HEK293 (cell line): Measurements from ENCODE around the gene SERPINB5.
A peak's percentile ranks its signal among the peaks of the same experiment; 100 is the strongest.

Experiments used
- CTCF ChIA-PET: fragments of 350-600 bp; formaldehyde crosslinking; extraction: SDS; loops from one replicate; lab custom pipeline; 2021; ENCODE audit warnings: antibody characterized with exemption; lab: Yijun Ruan, JAX
- POLR2A ChIA-PET: fragments of 300-600 bp; formaldehyde crosslinking; extraction: SDS; loops from one replicate; lab custom pipeline; 2020; ENCODE audit warnings: antibody characterized with exemption, inconsistent platforms; lab: Yijun Ruan, JAX
- H3K27ac ChIP-seq: fragments of 200-500 bp; sonication (Bioruptor generic); 2 replicates; pipeline ENCODE4 v1.5.1; 2014; ENCODE audit warnings: low read depth, low read length, control low read depth, inconsistent platforms; ENCODE audit errors: extremely low read depth
- H3K36me3 ChIP-seq, 2 experiments: fragments of 200-500 bp in 1 of 2; sonication (Bioruptor generic) in 1 of 2; 1 replicate in 1 of 2; 2 replicates in 1 of 2; pipeline ENCODE4 v1.5.1; 2014 to 2017; ENCODE audit warnings: inconsistent platforms in 2 of 2, low read length in 2 of 2; ENCODE audit not compliant: control insufficient read depth in 2 of 2, insufficient read depth in 1 of 2
- H3K4me1 ChIP-seq: fragments of 200-500 bp; sonication (Bioruptor generic); 2 replicates; pipeline ENCODE4 v1.5.1; 2014; ENCODE audit warnings: mild to moderate bottlenecking, low read length, inconsistent platforms; ENCODE audit not compliant: control insufficient read depth, insufficient read depth
- H3K4me3 ChIP-seq: 2 replicates; pipeline ENCODE4 v1.5.1; 2011; ENCODE audit warnings: low read depth, mild to moderate bottlenecking, control low read depth, low read length, moderate library complexity
- H3K9me3 ChIP-seq: fragments of 200-500 bp; sonication (Bioruptor generic); 2 replicates; pipeline ENCODE4 v1.5.1; 2014; ENCODE audit warnings: low read depth, low read length, inconsistent platforms; ENCODE audit not compliant: control insufficient read depth, insufficient read depth
- BCL11A ChIP-seq: fragments of 450-650 bp; formaldehyde crosslinking; IDR thresholded peaks from 2 replicates; pipeline ENCODE4 v1.5.1; 2016; ENCODE audit warnings: low read depth, missing biosample characterization, missing genetic modification characterization
- KLF1 ChIP-seq: fragments of 450-650 bp; formaldehyde crosslinking; IDR thresholded peaks from 2 replicates; pipeline ENCODE4 v1.5.1; 2016; ENCODE audit warnings: missing biosample characterization, missing genetic modification characterization
- PATZ1 ChIP-seq: fragments of 450-650 bp; formaldehyde crosslinking; IDR thresholded peaks from 2 replicates; pipeline ENCODE4 v1.5.1; 2016; ENCODE audit warnings: missing biosample characterization, missing genetic modification characterization
- PRDM2 ChIP-seq: fragments of 450-650 bp; formaldehyde crosslinking; IDR thresholded peaks from 2 replicates; pipeline ENCODE4 v1.5.1; 2016; ENCODE audit warnings: missing biosample characterization, missing genetic modification characterization, borderline replicate concordance
- REST ChIP-seq: fragments of 450-650 bp; formaldehyde crosslinking; IDR thresholded peaks from 2 replicates; pipeline ENCODE4 v1.5.1; 2016; ENCODE audit warnings: missing biosample characterization, missing genetic modification characterization
- SCRT1 ChIP-seq: fragments of 450-650 bp; formaldehyde crosslinking; IDR thresholded peaks from 2 replicates; pipeline ENCODE4 v1.5.1; 2016; ENCODE audit warnings: missing biosample characterization, missing genetic modification characterization, borderline replicate concordance
- ZIC2 ChIP-seq: fragments of 450-650 bp; formaldehyde crosslinking; IDR thresholded peaks from 2 replicates; pipeline ENCODE4 v1.5.1; 2016; ENCODE audit warnings: missing biosample characterization, missing genetic modification characterization
- ZNF175 ChIP-seq: fragments of 450-650 bp; formaldehyde crosslinking; IDR thresholded peaks from 2 replicates; pipeline ENCODE4 v1.5.1; 2016; ENCODE audit warnings: missing biosample characterization, missing genetic modification characterization
- ZNF239 ChIP-seq: fragments of 450-650 bp; formaldehyde crosslinking; IDR thresholded peaks from 2 replicates; pipeline ENCODE4 v1.5.1; 2016; ENCODE audit warnings: missing biosample characterization, missing genetic modification characterization
- ZNF311 ChIP-seq: fragments of 450-650 bp; formaldehyde crosslinking; IDR thresholded peaks from 2 replicates; pipeline ENCODE4 v1.5.1; 2017; ENCODE audit warnings: missing biosample characterization, missing genetic modification characterization, borderline replicate concordance
- ZNF416 ChIP-seq: fragments of 450-650 bp; formaldehyde crosslinking; IDR thresholded peaks from 2 replicates; pipeline ENCODE4 v1.5.1; 2016; ENCODE audit warnings: missing biosample characterization, missing genetic modification characterization
- ZNF433 ChIP-seq: fragments of 450-650 bp; formaldehyde crosslinking; IDR thresholded peaks from 2 replicates; pipeline ENCODE4 v1.5.1; 2016; ENCODE audit warnings: missing biosample characterization, missing genetic modification characterization, low read depth
- ZNF501 ChIP-seq: fragments of 450-650 bp; formaldehyde crosslinking; IDR thresholded peaks from 2 replicates; pipeline ENCODE4 v1.5.1; 2016; ENCODE audit warnings: missing biosample characterization, missing genetic modification characterization
- ZNF610 ChIP-seq: fragments of 450-650 bp; formaldehyde crosslinking; IDR thresholded peaks from 2 replicates; pipeline ENCODE4 v1.5.1; 2016; ENCODE audit warnings: missing biosample characterization, missing genetic modification characterization, borderline replicate concordance
- ZNF837 ChIP-seq: fragments of 450-650 bp; formaldehyde crosslinking; IDR thresholded peaks from 2 replicates; pipeline ENCODE4 v1.5.1; 2016; ENCODE audit warnings: missing biosample characterization, missing genetic modification characterization

SERPINB5 gene

GRCh38 chr18:63476668-63477067, at the start of gene SERPINB5:
Gene SERPINB5, plus strand, starts transcription at chr18:63476958. Its CDS starts 7,471 bp downstream, at chr18:63484429.
- H3K9me3 ChIP-seq: no peaks in the 10 kb centered on the region
- ChIA-PET CTCF (interaction anchor here (1.3 to 1.5 kb wide), 2 partner anchors 29 to 37 kb away, joined by 3 to 4 read pairs; no protein-coding TSS in a partner anchor), POLR2A (no interaction called here)
- no peak within 1 kb of the TSS for H3K4me3 ChIP-seq
- TF ChIP-seq ZNF175 (no peak), KLF1 (tag by site-specific recombination) (peak; percentile 90)
- H3K27ac ChIP-seq: no peak within 1 kb of the TSS
- H3K36me3 ChIP-seq: no peaks in the 10 kb centered on the region
- H3K4me1 ChIP-seq: no peaks in the 10 kb centered on the region

GRCh38 chr18:63427558-63427957, 49.2 kb upstream of the SERPINB5 start:
- H3K36me3 ChIP-seq: no peaks in the 10 kb centered on the region
- no peaks in the 10 kb centered on the region for H3K9me3 ChIP-seq
- H3K27ac ChIP-seq: no peak overlapping the region
- CTCF ChIA-PET: interaction anchor here (0.6 to 2.4 kb wide), 3 partner anchors 12 to 88 kb away, joined by 3 to 14 read pairs (median 3); no protein-coding TSS in a partner anchor
- H3K4me3 ChIP-seq: no peak overlapping the region
- POLR2A ChIA-PET: no interaction called here
- TF ChIP-seq ZNF433 (no peak), REST (tag by site-specific recombination) (no peak), PATZ1 (tag by site-specific recombination) (no peak), ZNF416 (tag by site-specific recombination) (no peak), ZNF311 (tag by site-specific recombination) (no peak), ZNF610 (tag by site-specific recombination) (no peak), ZNF501 (tag by site-specific recombination) (no peak), ZNF239 (tag by site-specific recombination) (no peak), SCRT1 (tag by site-specific recombination) (no peak), PRDM2 (tag by site-specific recombination) (no peak), ZNF837 (tag by site-specific recombination) (no peak), BCL11A (tag by site-specific recombination) (no peak), ZIC2 (tag by site-specific recombination) (no peak)
- no peaks in the 10 kb centered on the region for H3K4me1 ChIP-seq
